Ecto neural progenitor cell (in vitro differentiated cells): ENCODE results near the gene MVD.
A peak's percentile ranks its signal among the peaks of the same experiment; 100 is the strongest.

ENCODE experiments used
- DNase-seq: peaks from one replicate; pipeline ENCODE4 v3.0.0-alpha.2; 2018; ENCODE audit warnings: low spot score

MVD gene

DNA sequence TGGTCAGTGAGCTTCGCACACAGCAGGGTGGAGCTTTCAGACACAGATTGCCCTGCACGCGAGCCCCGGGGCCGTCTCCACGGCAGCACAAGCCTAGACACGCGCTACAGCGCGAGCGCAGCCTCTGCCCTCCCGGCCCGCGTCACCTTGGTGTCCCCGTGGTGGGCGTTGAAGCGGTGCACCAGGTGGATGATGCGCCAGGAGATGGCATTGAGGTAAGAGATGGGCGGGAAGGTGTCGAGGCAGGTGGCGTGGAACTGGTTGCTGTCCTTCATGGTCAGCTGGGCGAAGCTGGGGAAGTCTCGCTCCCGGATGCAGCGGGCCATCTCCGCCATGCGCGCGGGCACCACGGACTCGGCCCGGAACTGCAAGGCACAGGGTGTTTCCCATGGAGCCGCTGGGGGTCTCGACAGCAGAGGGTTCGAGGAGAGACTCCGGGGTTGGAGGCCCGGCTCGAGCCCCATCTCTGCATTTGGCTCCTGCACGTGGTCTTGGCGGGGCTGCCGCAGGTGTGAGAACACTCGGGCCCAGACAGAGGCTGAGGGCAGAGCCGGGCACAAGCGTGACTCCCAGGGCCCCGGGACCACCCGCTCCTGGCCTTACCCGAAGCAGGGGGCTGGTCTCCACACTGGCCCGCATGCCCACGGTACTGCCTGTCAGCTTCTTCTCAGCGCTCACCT, 7.7 kb downstream of the MVD start:
- DNase-seq = no peak

DNA sequence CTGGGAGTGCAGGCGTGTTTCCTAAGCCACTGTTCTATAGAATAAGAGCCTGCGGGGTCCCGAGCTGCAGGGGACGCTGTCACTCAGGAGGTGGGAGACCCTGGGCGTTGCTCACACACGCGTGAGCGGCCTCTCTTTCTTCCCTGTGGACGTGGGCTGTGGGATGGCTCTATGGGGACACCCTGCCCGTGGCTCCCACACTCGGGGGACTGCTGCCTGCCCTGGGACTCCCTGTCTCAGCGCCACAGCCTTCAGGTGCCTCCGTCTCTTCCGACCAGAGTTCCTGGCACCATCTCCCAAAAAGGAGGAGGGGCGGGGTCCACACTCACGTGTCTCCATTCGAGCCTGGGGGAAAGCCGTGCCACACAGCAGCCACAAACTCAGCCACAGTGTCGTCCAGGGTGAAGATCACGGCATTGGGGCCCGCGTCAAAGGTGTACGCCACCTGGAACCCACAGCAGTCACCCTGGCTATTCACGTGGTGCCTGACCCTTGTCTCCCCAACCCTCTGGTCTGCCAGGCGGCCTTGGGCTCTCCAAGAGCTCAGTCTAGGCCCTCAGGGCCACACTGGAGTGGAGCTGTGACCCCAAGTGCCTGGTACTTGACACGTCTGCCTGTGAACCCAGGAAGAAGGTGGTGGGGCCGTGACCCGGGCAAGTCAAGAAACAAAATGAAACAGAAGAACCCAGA, 8.4 kb downstream of the MVD start:
- no peak for DNase-seq

DNA sequence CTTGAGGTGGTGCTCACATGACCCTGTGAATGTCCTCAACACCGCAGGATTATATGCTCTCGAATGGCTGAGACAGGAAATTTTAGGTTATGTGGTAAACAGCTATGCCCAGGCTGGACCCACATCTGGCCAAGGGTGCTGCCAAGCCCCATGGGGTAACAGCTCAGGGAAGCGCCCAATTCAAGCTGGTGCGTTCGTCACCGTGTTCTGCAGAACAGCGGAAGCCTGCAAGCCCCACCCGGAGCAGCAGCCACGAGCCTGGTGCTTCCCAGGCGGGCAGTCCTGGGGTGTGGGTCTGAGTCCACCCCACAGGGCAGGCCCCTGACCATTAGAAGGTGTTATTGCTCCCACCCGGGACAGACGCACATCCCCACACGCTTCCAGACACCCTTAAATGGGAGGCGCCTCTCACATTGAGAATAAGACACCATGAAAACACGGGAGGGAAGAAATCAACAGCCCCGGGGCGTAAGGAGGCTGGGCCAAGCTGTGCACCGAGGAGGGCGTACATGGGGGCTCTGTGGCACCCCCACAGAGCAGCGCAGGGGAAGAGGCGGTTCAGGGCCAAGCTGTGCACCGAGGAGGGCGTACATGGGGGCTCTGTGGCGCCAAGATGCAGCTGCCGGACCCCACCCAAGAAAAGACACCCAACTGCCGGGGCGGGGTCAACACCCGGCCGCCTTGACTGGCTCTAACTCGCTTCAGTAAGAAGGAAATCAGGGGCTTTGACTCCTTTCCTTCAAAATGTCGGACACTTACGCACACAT, 9.1 kb downstream of the MVD start:
- no peak for DNase-seq

DNA sequence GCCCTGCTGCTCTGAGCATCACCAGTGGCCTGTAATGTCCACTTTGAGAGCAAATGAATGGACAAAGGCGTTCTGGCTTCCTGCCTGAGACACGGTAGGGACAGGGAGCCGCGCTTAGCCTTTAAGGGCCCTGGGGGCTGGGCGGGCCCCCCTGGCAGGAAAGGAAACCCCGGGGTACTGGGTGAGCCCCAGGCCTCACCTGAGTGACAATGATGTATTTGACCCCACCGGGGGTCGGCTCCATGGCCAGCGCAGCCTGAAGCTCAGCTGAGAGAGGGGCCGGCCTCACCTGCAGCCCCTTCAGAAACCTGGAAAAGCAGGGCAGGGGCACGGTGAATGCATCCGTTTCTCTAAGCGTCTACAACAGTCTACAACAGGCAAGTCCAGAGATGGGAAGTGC, 9.8 kb downstream of the MVD start:
- DNase-seq = no peak

DNA sequence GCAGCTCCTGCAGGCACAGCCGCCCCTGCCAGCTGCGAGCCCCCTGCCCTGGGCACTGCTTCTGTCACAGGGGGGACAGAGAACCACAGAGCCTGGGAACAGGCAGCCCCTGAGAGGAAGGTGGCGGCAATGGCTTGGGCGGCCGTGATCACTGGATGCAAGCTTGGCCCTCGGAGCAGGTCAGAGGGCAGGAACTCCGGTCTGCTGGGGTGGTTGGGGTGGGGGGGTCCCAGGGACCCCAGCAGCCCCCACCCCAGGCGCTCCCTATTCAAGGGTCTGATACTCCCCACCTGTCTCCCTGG, 10.2 kb downstream of the MVD start:
- DNase-seq = no peak

DNA sequence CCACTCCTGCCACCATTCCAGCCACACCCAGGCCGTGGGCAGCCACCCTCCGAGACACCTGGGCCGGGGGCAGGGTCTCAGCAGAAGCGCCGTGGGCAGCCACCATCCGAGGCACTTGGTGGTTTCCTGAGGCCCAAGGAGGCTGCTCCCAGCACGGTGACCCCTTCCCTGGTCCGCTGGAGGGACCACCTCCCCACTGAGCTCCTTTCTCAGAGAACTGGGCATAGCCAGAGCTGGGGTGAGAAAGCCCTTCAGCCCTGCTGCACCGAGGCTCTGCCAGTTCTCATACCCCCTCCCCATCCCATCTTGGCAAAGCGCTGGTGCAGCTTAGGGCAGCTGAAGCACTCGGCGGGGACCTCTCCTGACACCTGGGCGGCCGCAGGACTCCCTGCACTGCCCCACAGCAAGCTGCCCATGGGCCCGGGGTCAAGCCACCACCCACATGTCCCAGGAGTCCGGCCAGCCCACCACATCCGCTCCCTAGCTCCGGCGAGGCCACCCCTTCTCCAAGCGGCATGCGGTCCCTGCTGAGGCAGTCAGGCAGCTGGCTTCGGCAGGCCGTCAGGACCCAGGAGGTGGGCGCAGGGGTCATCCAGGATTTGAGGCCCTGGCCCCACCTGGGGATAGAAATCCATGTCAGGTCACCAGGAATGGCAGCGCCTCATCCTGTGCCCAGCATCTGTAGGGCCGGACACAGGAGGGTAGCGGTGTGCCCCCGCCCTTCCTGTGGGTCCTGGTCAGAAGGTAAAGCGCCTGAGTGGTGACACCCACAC, 10.7 kb downstream of the MVD start:
- no peak for DNase-seq

DNA sequence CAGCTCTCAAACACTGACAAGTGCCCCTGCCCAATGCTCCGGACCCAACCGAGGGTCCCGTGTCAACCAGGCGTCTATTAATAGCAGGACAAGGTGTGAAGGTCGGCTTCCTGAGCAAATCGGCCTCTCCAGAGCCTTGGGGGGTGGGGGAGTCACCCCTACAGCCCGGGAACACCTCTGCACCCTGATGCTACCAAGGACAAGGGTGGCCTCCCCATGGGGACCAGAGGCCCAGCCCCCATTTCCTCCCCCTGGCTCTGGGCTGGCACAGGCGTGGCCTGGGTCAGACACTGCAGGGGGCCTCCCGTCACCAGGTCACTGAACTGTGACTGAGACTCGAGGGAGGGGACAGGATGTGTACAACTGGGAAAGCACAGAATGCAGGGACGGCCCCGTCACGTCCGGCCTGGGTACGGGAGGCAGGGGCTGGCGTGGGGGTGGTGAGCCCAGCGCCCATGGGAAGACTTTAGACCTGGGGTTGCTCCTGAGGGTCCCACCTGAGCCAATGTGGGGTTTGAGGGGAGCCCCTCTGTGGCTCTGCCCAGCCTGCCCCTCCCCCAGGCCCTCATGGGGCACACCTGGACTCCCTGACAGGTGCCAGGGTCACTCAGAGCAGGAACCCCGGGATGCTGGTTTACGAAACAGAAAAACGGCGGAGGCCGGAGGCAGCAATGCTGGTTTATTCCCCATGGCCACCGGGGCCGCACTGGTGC, 11.5 kb downstream of the MVD start:
- DNase-seq = peak; percentile 67

DNA sequence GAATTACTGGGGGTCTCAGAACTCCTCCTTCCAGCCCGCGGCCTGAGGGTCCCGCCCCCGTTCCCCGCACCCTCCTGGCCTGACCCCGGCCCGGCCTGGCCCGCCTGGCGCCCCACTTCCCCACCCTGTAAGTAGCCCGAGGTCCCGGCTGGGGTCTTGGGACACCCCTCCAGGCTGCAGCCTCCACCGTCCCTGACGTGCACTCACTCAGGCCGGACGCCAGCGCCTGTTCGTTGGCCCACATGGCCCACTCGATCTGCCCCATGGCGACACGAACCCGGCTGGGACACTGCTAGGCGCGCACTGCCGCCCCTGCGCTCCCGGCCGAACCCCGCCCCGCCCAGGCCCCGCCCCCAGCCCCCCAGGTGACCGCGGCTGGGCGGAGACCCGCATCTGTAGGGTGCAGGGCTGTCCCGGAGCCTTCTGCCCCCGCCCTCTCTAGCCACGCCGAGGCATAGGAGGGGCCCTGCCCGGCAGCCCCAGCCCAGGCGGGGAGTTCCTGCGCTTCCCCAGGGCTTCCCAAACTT, 12.1 kb downstream of the MVD start, which contains the start of gene CYBA:
Gene CYBA, minus strand, starts transcription at position 305 of the 527 bp plus-strand sequence. Its CDS starts 40 bp downstream, at position 265.
- peak; percentile 73 for DNase-seq

DNA sequence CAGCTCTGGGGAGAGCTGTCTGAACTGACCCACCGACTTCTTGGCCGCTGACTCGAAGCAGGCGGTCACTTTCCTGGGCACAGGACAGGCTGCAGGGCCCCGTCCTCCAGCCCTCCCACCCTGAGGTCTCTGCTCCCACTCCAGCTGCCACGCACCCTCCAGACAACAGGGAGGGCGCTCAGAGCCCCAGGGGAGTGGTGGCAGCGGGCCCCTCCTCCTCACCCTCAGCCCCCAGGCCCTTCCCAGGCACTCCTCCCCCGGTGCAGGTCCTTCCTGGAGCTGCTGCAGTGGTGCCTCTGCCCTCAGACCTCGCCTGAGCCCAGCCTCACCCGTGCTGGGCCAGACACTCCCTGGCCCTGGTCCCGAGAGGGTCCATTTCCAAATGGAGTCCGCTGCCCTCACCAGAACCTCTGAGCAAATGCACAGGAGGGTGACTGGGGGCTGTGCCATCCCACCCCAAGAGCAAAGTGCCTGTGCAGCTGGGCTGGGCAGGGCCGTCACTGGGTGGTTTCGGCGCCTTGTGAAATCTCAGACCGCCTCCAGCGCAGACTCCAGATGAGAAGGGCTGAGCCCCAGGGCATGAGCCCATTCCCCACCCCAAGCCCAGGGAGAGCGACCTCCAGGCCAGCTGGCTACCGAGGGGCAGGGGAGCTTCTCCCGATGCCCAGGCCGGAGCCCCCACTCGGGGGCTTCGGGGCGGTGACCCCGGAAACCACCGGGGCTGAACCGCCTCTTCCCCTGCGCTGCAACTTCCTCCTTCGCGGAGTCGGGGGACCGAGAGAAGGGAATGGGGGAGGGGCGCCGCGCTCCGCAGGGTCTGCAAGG, 12.8 kb downstream of the MVD start:
- DNase-seq = peak; percentile 70

DNA sequence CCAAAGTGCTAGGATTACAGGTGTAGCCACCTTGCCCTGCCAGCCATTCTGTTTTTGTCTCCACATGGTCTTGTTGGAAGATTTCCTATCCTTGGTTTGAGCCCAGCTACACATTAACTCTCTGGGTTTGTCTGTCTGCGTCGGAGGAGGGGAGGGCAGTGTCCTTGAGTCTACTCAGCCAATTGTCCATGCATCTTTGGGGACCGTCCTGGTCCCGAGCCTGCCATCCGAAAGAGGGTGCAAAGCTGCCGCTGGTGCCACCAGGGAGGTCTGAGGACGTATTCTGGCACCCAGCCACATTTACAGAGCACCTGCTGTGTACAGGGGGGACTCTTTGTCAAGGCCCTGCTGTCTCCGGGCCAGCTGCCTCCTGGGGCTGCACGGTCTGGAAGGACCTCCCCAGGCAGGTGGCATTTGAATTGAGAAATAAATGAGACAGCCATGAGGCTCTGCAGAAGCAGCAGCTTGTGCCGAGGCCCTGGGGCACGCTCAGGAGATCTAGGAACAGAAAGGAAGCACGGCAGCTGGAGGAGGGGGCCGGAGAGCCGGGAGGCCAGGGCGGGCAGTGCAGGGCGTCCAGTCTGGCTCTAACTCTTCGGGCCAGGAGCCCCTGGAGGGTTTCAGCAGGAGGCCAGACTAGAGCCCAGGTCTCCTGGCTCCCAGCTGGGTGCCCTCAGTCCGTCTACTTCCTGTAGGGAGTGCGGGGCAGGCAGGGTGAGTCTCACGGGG, 13.5 kb downstream of the MVD start:
- no peak for DNase-seq

DNA sequence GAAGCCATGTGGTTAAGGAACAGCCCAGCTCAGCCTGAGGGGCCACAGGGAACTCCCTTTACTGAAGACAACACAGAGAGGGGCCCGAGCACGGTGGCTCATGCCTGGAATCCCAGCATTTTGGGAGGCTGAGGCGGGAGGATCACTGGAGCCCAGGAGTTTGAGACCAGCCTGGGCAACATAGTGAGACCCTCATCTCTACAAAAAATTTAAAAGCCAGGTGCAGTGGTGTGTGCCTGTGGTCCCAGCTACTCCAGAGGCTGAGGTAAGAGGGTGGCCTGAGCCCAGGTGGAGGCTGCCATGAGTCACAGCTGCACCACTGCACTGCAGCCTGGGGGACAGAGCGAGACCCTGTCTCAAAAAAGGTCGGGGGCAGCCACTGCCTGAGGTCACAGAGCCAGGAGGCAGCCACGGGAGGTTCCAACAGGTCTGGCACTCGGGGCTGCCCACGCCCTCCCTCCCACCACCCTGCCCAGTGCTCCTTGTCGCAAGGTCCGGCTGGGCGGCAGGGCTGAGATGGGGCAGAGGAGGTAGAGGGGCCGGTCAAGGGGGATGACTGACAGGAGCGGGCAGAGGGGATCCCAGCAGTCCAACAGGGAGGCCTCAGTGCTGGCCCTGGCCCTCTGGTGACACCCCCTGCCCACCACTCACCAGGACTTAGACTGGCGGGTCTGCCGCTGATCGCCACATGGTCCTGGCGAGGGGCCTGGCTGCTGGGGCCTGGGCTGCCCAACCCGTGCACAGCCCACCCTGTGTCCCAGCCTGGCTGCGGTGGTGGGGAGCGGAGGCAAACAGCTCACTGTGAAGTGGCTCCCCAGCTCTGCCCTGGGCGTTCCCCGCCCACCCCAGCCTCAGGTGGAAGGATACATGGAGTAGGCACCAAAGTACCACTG, 15.5 kb downstream of the MVD start:
- no peak for DNase-seq

DNA sequence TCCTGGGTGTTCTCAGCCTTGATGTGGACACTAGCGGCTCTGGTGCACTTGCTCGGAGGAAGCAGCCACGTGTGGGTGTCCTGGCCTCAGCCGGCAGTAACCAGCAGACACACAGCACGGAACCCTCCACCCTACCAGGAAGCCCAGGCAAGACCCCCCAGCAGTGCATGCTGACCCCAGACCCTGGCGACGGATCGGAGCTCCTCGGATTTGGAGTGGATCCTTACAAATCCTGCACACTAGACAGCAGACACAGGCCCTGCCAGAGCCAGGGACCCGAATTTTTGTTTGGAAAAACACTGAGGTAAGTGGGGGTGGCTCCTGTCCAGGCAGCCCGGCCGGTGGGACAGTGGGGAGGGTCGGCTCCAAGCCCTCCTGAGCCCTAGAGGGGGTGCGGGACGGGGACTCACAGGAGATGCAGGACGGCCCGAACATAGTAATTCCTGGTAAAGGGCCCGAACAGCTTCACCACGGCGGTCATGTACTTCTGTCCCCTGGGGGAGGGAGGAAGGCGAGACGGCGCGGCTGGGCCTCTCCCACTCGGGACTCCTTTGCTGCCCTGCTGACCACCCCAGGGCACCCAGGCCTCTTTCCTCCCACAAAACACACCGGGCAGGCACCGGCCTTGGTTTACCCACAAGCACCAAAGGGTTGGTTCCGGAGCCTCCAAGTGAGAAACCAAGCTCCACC, 16.4 kb downstream of the MVD start:
- no peak for DNase-seq

DNA sequence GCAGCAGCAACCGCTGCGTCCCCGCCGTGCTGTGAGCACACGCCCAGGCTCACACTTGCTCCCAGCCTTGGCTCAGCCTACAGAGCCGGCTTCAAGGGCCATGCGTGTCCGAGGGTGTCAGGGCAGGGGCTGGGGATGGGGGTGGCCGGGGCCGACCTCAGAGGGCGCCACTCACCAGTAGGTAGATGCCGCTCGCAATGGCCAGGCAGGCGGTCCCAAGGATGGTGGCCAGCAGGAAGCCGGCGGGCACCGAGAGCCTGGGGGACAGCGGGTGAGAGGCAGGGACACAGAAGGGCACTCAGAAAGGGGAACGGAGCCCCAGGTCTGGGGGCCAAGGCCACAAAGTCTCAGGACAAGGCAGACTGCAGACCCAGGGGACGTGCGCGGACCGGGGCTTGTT, 16.9 kb downstream of the MVD start:
- no peak for DNase-seq

DNA sequence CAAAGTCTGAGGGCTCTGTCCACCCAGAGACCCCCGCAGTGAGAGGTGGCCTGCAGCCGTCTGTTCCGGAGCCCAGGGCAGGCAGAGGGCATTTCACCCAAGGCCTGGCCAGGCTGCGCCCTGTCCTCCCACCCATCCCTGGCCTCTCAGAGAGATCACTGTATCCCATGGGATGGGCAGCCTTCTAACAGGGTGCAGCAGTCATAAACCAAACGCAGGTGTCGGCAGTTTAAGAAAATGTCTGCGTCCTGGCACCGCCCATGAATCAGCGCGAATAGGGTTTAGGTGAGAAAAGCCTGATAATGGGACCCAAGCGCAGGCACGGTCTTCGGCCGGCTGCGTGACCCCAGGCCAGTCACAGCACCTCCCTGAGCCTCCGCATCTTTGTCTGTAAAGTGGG, 17.4 kb downstream of the MVD start:
- DNase-seq = no peak

DNA sequence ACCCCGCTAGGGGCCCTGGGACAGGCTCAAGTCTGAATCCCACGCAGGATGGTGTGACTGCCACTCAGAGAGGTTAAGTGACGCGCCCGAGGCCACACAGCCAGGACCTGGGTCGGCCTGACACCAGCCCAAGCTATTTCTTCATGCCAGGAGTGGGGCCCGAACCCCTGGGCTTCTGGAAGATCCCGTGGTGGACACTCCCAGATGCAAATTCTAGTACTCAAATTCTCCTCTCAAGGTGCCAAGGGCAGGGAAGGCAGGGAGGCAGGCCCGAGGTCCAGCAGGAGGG, 19.3 kb downstream of the MVD start:
- DNase-seq = no peak

DNA sequence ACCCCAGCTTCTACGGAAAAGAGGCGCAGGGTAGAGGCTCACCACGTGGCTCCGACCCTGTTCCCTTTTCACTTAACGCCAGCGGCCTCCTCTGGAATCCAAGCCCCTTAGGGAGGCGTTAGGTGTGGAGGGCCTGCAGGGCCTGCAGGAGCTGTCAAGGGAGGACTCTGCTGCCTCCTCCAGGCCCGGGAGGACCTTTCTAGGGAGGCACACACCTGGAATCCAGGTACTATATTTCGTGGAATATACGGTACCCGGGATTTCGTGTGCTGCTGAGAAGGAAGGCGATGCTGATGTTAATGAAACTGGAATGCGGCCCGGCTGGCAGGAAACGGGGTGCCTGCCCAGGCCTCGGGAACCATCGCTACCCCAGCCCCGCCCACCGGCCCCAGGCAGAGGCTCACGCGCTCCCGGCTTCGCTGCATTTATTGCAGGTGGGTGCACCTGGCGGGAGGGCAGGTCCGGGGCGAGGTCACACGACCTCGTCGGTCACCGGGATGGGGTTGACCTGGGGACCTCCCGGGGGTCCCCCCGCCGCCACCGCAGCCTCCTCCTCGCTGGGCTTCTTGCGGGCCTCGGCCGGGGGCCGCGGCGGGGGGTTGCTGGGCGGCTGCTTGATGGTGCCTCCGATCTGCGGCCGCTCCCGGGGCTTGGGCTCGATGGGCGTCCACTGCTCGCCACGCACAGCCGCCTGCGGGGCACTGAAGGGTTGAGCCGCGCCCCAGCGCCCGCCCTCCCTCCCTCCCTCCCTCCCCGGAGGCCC, 19.8 kb downstream of the MVD start:
- no peak for DNase-seq

DNA sequence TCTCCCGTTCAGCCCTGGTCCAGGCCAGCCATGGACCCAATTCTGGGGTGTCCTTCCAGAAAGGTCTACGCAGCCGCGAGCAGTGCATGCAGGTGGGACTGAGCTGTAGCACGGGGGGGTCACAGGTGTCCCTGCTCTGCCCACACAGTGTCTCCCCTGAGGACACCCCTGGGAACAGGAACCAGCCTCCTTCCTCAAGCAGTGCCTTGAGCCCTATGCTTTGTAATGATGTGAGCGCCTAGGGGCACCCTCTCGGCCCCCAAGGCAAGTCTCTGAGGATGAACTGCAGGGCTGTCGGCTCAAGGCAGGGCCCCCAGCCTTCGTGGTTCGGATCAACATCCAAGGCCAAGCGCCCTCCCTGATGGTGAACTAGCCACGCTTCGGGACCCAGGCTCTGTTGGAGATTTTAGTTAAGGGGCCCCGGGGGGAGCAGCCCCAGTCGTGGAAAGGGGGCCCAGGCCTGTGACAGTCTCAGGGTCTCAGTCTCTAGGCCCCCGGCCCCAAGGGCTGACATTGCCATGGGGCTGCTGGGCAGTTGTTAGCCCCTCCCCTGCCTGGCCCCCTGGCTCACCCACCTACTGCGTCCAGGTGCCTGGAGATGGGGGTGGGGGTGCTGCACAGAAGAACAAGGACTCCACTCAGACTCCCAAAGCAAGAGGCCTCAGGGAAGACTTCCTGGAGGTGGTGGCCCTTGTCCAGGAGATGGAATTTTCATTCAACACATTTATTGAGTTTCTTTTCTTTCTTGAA, 22.2 kb downstream of the MVD start:
- DNase-seq = no peak
